Ramos (cell line): ENCODE results near the gene INTS1.

Experiments
- in situ Hi-C: fragments of 300-500 bp; cut with MboI; formaldehyde crosslinking; loops from one replicate; pipeline ENCODE4 v1.14.3; 2022; ENCODE audit warnings: low sequenced_read_pairs; ENCODE audit not compliant: unreplicated experiment

INTS1 gene

GRCh38 chr7:1424041-1424440, 80.1 kb downstream of the INTS1 start:
- in situ Hi-C loops = no loop called here

DNA sequence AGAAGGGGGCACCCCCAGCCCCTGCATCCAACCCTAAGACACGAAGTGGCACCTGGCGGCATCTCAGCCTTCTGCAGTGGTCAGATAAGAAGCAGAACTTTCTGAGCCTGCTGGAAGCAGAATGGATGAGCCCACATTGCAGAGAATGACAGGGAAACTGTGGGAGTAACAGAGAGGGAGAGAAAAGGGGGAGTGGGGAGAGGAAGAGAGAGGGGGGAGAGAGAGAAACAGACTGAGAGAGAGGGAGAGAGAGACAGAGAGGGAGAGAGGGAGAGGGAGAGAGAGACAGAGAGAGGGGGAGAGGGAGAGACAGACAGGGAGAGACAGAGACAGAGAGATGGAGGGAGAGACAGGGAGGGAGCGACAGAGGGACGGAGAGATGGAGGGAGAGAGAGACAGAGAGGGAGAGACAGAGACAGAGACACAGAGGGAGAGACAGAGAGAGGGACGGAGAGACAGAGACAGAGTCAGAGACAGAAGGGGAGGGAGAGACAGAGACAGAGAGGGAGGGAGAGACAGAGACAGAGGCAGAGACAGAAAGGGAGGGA, 80.9 kb downstream of the INTS1 start:
- in situ Hi-C loops = no loop called here

- in situ Hi-C loops = no loop called here
Measured at GRCh38 chr7:1422512-1423263, 81.5 kb downstream of the INTS1 start.

- in situ Hi-C loops = no loop called here
Measured at GRCh38 chr7:1421946-1422345, 82.2 kb downstream of the INTS1 start.

GRCh38 chr7:1421020-1421790, 83.0 kb downstream of the INTS1 start:
- in situ Hi-C loops = no loop called here
